HepG2 (cell line): Measurements from ENCODE around the gene TNFAIP6. TPM values are rescaled to one million over a fixed set of nuclear protein-coding genes. Genes with fewer than 3 reads are reported as not detected.

Source experiments
- ARID2 ChIP-seq: sonication (generic); formaldehyde crosslinking; IDR thresholded peaks from 2 replicates; pipeline ENCODE4 v1.8.1; 2022; ENCODE audit warnings: mild to moderate bottlenecking, missing genetic modification reagents, borderline replicate concordance
- ARID4A ChIP-seq: sonication (generic); formaldehyde crosslinking; IDR thresholded peaks from 2 replicates; pipeline ENCODE4 v1.5.0; 2020; ENCODE audit warnings: mild to moderate bottlenecking, missing genetic modification reagents, borderline replicate concordance
- FOXK2 ChIP-seq: fragments of 450-650 bp; IDR thresholded peaks from 2 replicates; pipeline ENCODE4 v1.6.1; 2016
- HNF1B ChIP-seq: sonication (generic); formaldehyde crosslinking; IDR thresholded peaks from 2 replicates; pipeline ENCODE4 v1.5.1; 2020; ENCODE audit warnings: mild to moderate bottlenecking, moderate library complexity, missing genetic modification reagents
- HOXD1 ChIP-seq: sonication (generic); formaldehyde crosslinking; IDR thresholded peaks from 2 replicates; pipeline ENCODE4 v1.5.0; 2020; ENCODE audit warnings: missing genetic modification reagents
- KDM5B ChIP-seq: sonication (generic); formaldehyde crosslinking; IDR thresholded peaks from 2 replicates; pipeline ENCODE4 v1.4.0; 2020; ENCODE audit warnings: missing genetic modification reagents, mild to moderate bottlenecking, borderline replicate concordance
- KLF9 ChIP-seq: IDR thresholded peaks from 2 replicates; pipeline ENCODE4 v1.6.1; 2016; ENCODE audit warnings: low read depth
- REXO4 ChIP-seq: sonication (generic); formaldehyde crosslinking; IDR thresholded peaks from 2 replicates; pipeline ENCODE4 v1.8.0; 2022; ENCODE audit warnings: missing genetic modification reagents, mild to moderate bottlenecking, borderline replicate concordance
- SIX1 ChIP-seq: sonication (generic); formaldehyde crosslinking; IDR thresholded peaks from 2 replicates; pipeline ENCODE4 v1.4.0; 2020; ENCODE audit warnings: missing genetic modification reagents, borderline replicate concordance
- ZNF614 ChIP-seq: IDR thresholded peaks from 2 replicates; pipeline ENCODE4 v1.6.1; 2018; ENCODE audit warnings: missing biosample characterization, missing genetic modification reagents, inconsistent platforms, borderline replicate concordance
- ZNF781 ChIP-seq: sonication (generic); formaldehyde crosslinking; IDR thresholded peaks from 2 replicates; pipeline ENCODE4 v1.5.1; 2020; ENCODE audit warnings: borderline replicate concordance, mild to moderate bottlenecking, missing genetic modification reagents; ENCODE audit errors: not compliant biosample characterization
- polyA plus RNA-seq, 8 experiments: library from polyadenylated mRNA; depleted of rRNA in 3 of 8; stranded (reverse) in 7 of 8; unstranded in 1 of 8; fragments of >200 nt; fragmentation: Illumina TruSeq in 4 of 8; extraction: Trizol in 4 of 8; gene quantifications; 2 replicates each; pipeline versions ENCODE4 v1.2.1 to v1.2.3, GENCODE V29; 2011 to 2016; ENCODE audit warnings: low read depth in 4 of 8, missing spikeins in 1 of 8, mixed read lengths in 1 of 8; ENCODE audit not compliant: insufficient read depth in 1 of 8
- total RNA-seq, 5 experiments: library from RNA; depleted of rRNA; stranded (reverse); fragments of >200 nt; fragmentation: Illumina TruSeq; extraction: Trizol; gene quantifications; 2 replicates each; pipeline ENCODE4 v1.2.3, GENCODE V29; 2016; ENCODE audit warnings: low read depth in 1 of 5
- TF ChIP-seq, protein P1 (sequence below): sonication (generic); formaldehyde crosslinking; IDR thresholded peaks from 2 replicates; pipeline ENCODE4 v1.4.0; 2020; ENCODE audit warnings: mild to moderate bottlenecking, missing genetic modification reagents, borderline replicate concordance
- TF ChIP-seq, protein P2 (sequence below): sonication (generic); formaldehyde crosslinking; IDR thresholded peaks from 2 replicates; pipeline ENCODE4 v1.4.0; 2020; ENCODE audit warnings: mild to moderate bottlenecking, low read depth, missing genetic modification reagents
- TF ChIP-seq, protein P3 (sequence below): sonication (generic); formaldehyde crosslinking; conservative IDR thresholded peaks from 2 replicates; pipeline ENCODE4 v1.4.0; 2020; ENCODE audit warnings: mild to moderate bottlenecking, missing genetic modification reagents, moderate library complexity

TNFAIP6 gene
- total and polyA plus RNA-seq, 2 of the 13 experiments (the other 11 are each of a cell fraction or from before 2014, with no cell fraction given): not detected

DNA sequence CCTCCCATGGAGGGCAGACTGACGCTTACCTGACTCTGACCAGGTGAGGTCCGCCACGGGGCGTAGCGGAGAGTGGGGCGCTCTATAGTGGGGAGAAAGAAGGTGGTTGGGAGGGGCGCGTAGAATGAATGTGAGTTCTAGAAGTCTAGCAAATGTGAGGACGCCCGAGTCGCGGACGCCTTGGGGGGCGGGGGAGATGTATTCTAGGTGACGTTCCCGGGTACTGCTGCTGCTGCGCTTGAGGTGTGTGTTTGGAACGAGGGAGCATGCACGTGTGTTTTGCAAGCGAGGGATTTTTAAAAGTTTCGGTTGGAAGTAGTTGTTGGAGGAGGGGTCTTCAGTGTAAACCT lies 53.1 kb downstream of the TNFAIP6 start (continued):
- TF ChIP-seq ZNF614 (CRISPR knock-in tag) (0 out of 2 replicates have a peak, but pooled peaks have one; percentile 36), SIX1 (CRISPR knock-in tag) (0 out of 2 replicates have a peak, but pooled peaks have one; percentile 13), HNF1B (CRISPR knock-in tag) (peak; percentile 6; the same call in 1 of the 2 replicates), KDM5B (CRISPR knock-in tag) (no peak), ARID4A (CRISPR knock-in tag) (no peak; the same call in 1 of the 2 replicates), KLF9 (CRISPR knock-in tag) (no peak), ARID2 (CRISPR knock-in tag) (no peak), ZNF781 (CRISPR knock-in tag) (peak; percentile 10), REXO4 (CRISPR knock-in tag) (no peak), FOXK2 (no peak), HOXD1 (no peak)
- TF ChIP-seq, protein P1, sequence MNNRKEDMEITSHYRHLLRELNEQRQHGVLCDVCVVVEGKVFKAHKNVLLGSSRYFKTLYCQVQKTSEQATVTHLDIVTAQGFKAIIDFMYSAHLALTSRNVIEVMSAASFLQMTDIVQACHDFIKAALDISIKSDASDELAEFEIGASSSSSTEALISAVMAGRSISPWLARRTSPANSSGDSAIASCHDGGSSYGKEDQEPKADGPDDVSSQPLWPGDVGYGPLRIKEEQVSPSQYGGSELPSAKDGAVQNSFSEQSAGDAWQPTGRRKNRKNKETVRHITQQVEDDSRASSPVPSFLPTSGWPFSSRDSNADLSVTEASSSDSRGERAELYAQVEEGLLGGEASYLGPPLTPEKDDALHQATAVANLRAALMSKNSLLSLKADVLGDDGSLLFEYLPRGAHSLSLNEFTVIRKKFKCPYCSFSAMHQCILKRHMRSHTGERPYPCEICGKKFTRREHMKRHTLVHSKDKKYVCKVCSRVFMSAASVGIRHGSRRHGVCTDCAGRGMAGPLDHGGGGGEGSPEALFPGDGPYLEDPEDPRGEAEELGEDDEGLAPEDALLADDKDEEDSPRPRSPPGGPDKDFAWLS (CRISPR knock-in tag): no peak
- TF ChIP-seq, protein P2, sequence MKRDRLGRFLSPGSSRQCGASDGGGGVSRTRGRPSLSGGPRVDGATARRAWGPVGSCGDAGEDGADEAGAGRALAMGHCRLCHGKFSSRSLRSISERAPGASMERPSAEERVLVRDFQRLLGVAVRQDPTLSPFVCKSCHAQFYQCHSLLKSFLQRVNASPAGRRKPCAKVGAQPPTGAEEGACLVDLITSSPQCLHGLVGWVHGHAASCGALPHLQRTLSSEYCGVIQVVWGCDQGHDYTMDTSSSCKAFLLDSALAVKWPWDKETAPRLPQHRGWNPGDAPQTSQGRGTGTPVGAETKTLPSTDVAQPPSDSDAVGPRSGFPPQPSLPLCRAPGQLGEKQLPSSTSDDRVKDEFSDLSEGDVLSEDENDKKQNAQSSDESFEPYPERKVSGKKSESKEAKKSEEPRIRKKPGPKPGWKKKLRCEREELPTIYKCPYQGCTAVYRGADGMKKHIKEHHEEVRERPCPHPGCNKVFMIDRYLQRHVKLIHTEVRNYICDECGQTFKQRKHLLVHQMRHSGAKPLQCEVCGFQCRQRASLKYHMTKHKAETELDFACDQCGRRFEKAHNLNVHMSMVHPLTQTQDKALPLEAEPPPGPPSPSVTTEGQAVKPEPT (CRISPR knock-in tag): 0 out of 2 replicates have a peak, but pooled peaks have one; percentile 0
- TF ChIP-seq, protein P3, sequence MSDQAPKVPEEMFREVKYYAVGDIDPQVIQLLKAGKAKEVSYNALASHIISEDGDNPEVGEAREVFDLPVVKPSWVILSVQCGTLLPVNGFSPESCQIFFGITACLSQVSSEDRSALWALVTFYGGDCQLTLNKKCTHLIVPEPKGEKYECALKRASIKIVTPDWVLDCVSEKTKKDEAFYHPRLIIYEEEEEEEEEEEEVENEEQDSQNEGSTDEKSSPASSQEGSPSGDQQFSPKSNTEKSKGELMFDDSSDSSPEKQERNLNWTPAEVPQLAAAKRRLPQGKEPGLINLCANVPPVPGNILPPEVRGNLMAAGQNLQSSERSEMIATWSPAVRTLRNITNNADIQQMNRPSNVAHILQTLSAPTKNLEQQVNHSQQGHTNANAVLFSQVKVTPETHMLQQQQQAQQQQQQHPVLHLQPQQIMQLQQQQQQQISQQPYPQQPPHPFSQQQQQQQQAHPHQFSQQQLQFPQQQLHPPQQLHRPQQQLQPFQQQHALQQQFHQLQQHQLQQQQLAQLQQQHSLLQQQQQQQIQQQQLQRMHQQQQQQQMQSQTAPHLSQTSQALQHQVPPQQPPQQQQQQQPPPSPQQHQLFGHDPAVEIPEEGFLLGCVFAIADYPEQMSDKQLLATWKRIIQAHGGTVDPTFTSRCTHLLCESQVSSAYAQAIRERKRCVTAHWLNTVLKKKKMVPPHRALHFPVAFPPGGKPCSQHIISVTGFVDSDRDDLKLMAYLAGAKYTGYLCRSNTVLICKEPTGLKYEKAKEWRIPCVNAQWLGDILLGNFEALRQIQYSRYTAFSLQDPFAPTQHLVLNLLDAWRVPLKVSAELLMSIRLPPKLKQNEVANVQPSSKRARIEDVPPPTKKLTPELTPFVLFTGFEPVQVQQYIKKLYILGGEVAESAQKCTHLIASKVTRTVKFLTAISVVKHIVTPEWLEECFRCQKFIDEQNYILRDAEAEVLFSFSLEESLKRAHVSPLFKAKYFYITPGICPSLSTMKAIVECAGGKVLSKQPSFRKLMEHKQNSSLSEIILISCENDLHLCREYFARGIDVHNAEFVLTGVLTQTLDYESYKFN: no peak
